D721Med (cell line): ENCODE data around the gene PCSK6.

Experiments used
- DNase-seq: peaks from one replicate; pipeline ENCODE4 v3.0.0; 2011; ENCODE audit warnings: low spot score; ENCODE audit not compliant: insufficient read length
- FAIRE-seq: peaks from 2 replicates; lab custom pipeline; 2011; peaks lifted over from hg19 to GRCh38; lab: Jason Lieb, UNC
- CTCF ChIP-seq: IDR thresholded peaks from 2 replicates; pipeline ENCODE4 v1.5.1; 2012; ENCODE audit warnings: mild to moderate bottlenecking, control low read depth; ENCODE audit not compliant: insufficient read depth; ENCODE audit errors: missing control alignments

PCSK6 gene

GRCh38 chr15:101269479-101270223 is 219.9 kb downstream of the PCSK6 start:
- DNase-seq, result no peak
- no peak for FAIRE-seq

GRCh38 chr15:101267320-101268104 is 222.0 kb downstream of the PCSK6 start:
- FAIRE-seq (no peak), DNase-seq (no peak)
- TF ChIP-seq CTCF, result no peak

More at GRCh38 chr15:101269479-101270223, 219.9 kb downstream of the PCSK6 start:
- no peak for TF ChIP-seq CTCF

- no peak for FAIRE-seq
- no peak for DNase-seq
- TF ChIP-seq CTCF, result no peak
Measured at GRCh38 chr15:101266787-101267186, 222.7 kb downstream of the PCSK6 start.

- FAIRE-seq, result no peak
- DNase-seq, result no peak
- no peak for TF ChIP-seq CTCF
Measured at GRCh38 chr15:101266034-101266433, 223.5 kb downstream of the PCSK6 start.

- FAIRE-seq, result no peak
- no peak for DNase-seq
- TF ChIP-seq CTCF, result no peak
Measured at GRCh38 chr15:101264911-101265641, 224.4 kb downstream of the PCSK6 start.

GRCh38 chr15:101264011-101264410 is 225.5 kb downstream of the PCSK6 start:
- FAIRE-seq (no peak), DNase-seq (no peak)
- TF ChIP-seq CTCF, result no peak
